AG10803 (cell line): ENCODE results near the gene MERTK.

ENCODE experiments used
- DNase-seq: peaks from one replicate; pipeline ENCODE4 v3.0.0; 2010; ENCODE audit warnings: low read depth
- H3K4me3 ChIP-seq: 2 replicates; pipeline ENCODE4 v1.5.1; 2011; ENCODE audit warnings: mild to moderate bottlenecking, low read length, control low read depth
- TF ChIP-seq, protein P1 (sequence below): conservative IDR thresholded peaks from 2 replicates; pipeline ENCODE4 v1.5.1; 2011; ENCODE audit warnings: mild to moderate bottlenecking, low read length, control low read depth, inconsistent platforms

MERTK gene

GRCh38 chr2:111973701-111974100 lies 75.3 kb downstream of the MERTK start:
- H3K4me3 ChIP-seq, result no peak overlapping the region
- DNase-seq, result no peak
- TF ChIP-seq, protein P1, sequence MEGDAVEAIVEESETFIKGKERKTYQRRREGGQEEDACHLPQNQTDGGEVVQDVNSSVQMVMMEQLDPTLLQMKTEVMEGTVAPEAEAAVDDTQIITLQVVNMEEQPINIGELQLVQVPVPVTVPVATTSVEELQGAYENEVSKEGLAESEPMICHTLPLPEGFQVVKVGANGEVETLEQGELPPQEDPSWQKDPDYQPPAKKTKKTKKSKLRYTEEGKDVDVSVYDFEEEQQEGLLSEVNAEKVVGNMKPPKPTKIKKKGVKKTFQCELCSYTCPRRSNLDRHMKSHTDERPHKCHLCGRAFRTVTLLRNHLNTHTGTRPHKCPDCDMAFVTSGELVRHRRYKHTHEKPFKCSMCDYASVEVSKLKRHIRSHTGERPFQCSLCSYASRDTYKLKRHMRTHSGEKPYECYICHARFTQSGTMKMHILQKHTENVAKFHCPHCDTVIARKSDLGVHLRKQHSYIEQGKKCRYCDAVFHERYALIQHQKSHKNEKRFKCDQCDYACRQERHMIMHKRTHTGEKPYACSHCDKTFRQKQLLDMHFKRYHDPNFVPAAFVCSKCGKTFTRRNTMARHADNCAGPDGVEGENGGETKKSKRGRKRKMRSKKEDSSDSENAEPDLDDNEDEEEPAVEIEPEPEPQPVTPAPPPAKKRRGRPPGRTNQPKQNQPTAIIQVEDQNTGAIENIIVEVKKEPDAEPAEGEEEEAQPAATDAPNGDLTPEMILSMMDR, result no peak

DNA sequence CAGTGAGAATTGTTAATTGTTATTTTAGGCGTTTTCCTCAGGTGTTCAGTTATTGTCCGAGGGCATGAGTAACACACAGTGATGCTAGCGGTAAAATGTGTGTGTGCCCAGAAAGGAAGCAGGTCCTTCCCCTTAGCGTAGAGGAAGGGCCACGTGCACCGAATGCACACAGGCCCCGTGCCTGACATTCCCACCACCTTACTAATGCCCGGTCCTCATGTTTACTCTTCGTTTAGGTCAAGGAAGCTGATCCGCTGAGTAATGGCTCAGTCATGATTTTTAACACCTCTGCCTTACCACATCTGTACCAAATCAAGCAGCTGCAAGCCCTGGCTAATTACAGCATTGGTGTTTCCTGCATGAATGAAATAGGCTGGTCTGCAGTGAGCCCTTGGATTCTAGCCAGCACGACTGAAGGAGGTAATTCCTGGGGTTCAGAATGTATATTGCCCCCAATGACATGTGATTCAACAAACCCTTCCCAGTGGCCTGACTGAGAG lies 76.7 kb downstream of the MERTK start:
- TF ChIP-seq, protein P1, result no peak
- H3K4me3 ChIP-seq, result no peak overlapping the region
- DNase-seq, result peak; percentile 63

GRCh38 chr2:111975819-111976218 lies 77.4 kb downstream of the MERTK start:
- DNase-seq, result no peak
- H3K4me3 ChIP-seq, result no peak overlapping the region
- TF ChIP-seq, protein P1, result no peak

- TF ChIP-seq, protein P1, result no peak
- no peak for DNase-seq
- H3K4me3 ChIP-seq, result no peak overlapping the region
These were observed 78.8 kb downstream of the MERTK start for GRCh38 chr2:111977240-111977639.

DNA sequence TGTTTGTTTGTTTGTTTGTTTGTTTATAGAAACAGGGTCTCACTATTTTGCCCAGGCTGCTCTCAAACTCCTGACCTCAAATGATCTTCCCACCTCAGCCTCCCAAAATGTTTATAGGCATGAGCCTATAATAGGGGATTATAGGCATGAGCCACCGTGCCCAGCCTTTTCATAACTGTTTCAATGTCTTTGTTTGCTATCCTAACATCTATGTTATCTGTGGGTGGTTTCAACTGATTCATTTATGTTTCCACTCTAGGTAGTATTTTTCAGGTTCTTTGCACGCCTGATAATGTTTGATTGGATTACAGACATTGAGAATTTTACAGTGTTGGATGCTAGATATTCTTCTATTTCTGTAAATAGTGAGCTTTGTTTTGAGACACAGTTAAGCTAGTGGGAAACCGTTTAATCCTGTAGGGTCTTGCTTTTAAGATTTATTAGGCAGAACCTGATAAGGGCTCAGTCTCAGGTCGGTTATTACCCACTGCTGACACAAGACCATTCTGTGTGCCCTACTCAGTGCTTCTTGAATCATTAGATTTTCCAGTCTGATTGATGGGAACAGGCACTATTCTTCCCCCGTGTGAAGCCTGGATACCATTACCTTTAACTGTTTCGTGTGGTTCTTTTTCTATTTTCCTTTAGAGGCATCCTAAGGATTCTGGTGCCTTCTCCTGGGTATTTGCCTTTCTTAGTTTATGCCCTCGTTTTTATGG lies 80.2 kb downstream of the MERTK start:
- TF ChIP-seq, protein P1, result no peak
- no peak overlapping the region for H3K4me3 ChIP-seq
- DNase-seq, result no peak

DNA sequence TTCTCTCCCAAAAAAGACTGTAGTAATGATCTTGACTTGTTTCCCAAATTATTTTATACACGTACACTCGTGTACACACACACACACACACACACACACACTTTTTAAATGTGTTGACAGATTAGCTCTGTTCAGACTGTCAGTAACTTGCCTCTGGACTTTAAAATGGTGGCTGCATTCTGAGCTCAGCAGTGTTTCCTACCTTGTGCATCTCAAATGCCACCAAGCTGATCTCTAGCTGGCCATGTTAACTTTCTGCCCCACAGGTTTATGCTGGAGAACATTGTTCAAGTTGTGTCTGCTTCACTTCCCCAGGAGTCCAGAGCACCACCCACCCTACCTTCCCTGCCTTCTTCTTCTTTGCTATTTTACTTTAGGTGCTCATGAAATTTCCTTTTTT lies 83.3 kb downstream of the MERTK start:
- TF ChIP-seq, protein P1, result no peak
- no peak for DNase-seq
- no peak overlapping the region for H3K4me3 ChIP-seq

DNA sequence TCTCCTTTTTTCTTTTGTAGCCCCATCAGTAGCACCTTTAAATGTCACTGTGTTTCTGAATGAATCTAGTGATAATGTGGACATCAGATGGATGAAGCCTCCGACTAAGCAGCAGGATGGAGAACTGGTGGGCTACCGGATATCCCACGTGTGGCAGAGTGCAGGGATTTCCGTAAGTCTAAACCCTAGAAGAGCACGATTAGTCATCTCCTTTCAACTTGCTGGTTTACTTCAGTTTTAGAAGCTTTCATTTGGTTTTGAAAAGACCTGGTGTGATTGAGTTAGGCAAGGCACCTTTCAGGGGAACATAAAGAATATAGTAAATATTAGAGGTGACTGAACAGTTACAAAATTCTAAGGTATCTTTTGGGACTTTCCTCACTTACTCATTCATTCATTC lies 84.4 kb downstream of the MERTK start:
- TF ChIP-seq, protein P1, result no peak
- DNase-seq, result no peak
- no peak overlapping the region for H3K4me3 ChIP-seq
